Prostate gland (tissue), 2 donors: ENCODE data around the gene CARS2.

Experiments used
- CTCF ChIP-seq, 4 experiments: fragments of 200-600 bp in 2 of 4; fragments of 450-650 bp in 2 of 4; sonication (generic) in 2 of 4; IDR thresholded peaks; 1 replicate in 3 of 4; 2 replicates in 1 of 4; pipeline ENCODE4 v1.5.1; 2016 to 2019; ENCODE audit warnings: antibody characterized with exemption in 4 of 4, mild to moderate bottlenecking in 2 of 4, moderate library complexity in 2 of 4
- POLR2A ChIP-seq: fragments of 450-650 bp; IDR thresholded peaks from one replicate; pipeline ENCODE4 v1.6.1; 2016; ENCODE audit warnings: antibody characterized with exemption, mild to moderate bottlenecking
- POLR2AphosphoS5 ChIP-seq: sonication (generic); formaldehyde crosslinking; IDR thresholded peaks from one replicate; pipeline ENCODE4 v1.6.1; 2017; ENCODE audit warnings: antibody characterized with exemption

GRCh38 chr13:110628477-110628793 is 77.5 kb downstream of the CARS2 start:
- no peak for TF ChIP-seq CTCF (IDR thresholded peaks at IDR 0.05)
- TF ChIP-seq POLR2A, result no peak
- no peak for TF ChIP-seq POLR2AphosphoS5
